Measurements from ENCODE around the gene LZTS2.
A peak's percentile ranks its signal among the peaks of the same experiment; 100 is the strongest.

DNA sequence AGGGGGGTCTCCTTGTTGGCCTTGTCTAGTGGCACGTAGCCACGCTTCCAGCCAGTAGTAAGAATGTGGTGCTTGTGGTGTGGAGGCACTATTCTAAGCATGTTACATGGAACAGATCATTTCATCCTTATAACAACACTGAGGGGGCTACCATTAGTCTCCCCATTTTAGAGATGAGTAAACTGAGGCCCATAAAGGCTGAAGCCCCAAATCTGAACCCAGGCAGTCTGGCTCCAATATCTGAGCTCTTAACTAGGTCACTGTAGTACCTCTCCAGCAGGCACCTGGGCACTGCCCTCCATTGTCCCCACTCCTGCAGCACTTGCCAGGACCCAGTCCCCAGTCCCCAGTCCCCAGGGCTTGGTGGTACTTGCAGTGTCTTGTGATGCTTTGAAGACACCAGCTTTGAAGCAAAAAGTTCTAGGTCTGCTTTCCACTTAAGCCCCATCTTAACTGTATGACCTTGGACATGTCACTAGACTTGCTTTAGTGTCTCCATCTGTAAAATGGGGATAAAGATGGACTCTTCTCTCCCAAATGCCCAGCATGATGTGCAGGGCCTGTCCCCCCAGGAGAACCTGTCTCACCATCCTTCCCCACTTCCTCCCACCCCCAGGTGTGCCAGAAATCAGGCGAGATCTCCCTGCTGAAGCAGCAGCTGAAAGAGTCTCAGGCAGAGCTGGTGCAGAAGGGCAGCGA lies 6.4 kb downstream of the LZTS2 start:
- TF ChIP-seq POLR2AphosphoS2 (conservative IDR thresholded peaks at IDR 0.05; ENCODE audit: low read length) (no peak), POLR2A (IDR thresholded peaks at IDR 0.05; ENCODE audit: low read length) (no peak), CBX8 (IDR thresholded peaks at IDR 0.05) (no peak), SMC3 (IDR thresholded peaks at IDR 0.05) (no peak), CHD2 (IDR thresholded peaks at IDR 0.05; ENCODE audit: low read length, partially characterized antibody) (no peak), HDAC2 (IDR thresholded peaks at IDR 0.05) (no peak), RNF2 (IDR thresholded peaks at IDR 0.05; ENCODE audit: borderline replicate concordance, low read depth) (no peak), HOXA7 (CRISPR knock-in tag; IDR thresholded peaks at IDR 0.05) (no peak), JUN (IDR thresholded peaks at IDR 0.05) (no peak)
- TF ChIP-seq, protein P1, sequence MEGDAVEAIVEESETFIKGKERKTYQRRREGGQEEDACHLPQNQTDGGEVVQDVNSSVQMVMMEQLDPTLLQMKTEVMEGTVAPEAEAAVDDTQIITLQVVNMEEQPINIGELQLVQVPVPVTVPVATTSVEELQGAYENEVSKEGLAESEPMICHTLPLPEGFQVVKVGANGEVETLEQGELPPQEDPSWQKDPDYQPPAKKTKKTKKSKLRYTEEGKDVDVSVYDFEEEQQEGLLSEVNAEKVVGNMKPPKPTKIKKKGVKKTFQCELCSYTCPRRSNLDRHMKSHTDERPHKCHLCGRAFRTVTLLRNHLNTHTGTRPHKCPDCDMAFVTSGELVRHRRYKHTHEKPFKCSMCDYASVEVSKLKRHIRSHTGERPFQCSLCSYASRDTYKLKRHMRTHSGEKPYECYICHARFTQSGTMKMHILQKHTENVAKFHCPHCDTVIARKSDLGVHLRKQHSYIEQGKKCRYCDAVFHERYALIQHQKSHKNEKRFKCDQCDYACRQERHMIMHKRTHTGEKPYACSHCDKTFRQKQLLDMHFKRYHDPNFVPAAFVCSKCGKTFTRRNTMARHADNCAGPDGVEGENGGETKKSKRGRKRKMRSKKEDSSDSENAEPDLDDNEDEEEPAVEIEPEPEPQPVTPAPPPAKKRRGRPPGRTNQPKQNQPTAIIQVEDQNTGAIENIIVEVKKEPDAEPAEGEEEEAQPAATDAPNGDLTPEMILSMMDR (IDR thresholded peaks at IDR 0.05): no peak
- TF ChIP-seq, protein P2, sequence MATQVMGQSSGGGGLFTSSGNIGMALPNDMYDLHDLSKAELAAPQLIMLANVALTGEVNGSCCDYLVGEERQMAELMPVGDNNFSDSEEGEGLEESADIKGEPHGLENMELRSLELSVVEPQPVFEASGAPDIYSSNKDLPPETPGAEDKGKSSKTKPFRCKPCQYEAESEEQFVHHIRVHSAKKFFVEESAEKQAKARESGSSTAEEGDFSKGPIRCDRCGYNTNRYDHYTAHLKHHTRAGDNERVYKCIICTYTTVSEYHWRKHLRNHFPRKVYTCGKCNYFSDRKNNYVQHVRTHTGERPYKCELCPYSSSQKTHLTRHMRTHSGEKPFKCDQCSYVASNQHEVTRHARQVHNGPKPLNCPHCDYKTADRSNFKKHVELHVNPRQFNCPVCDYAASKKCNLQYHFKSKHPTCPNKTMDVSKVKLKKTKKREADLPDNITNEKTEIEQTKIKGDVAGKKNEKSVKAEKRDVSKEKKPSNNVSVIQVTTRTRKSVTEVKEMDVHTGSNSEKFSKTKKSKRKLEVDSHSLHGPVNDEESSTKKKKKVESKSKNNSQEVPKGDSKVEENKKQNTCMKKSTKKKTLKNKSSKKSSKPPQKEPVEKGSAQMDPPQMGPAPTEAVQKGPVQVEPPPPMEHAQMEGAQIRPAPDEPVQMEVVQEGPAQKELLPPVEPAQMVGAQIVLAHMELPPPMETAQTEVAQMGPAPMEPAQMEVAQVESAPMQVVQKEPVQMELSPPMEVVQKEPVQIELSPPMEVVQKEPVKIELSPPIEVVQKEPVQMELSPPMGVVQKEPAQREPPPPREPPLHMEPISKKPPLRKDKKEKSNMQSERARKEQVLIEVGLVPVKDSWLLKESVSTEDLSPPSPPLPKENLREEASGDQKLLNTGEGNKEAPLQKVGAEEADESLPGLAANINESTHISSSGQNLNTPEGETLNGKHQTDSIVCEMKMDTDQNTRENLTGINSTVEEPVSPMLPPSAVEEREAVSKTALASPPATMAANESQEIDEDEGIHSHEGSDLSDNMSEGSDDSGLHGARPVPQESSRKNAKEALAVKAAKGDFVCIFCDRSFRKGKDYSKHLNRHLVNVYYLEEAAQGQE (IDR thresholded peaks at IDR 0.05): peak; percentile 37; the same call in 1 of the 2 replicates
- TF ChIP-seq, protein P3, sequence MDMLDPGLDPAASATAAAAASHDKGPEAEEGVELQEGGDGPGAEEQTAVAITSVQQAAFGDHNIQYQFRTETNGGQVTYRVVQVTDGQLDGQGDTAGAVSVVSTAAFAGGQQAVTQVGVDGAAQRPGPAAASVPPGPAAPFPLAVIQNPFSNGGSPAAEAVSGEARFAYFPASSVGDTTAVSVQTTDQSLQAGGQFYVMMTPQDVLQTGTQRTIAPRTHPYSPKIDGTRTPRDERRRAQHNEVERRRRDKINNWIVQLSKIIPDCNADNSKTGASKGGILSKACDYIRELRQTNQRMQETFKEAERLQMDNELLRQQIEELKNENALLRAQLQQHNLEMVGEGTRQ (IDR thresholded peaks at IDR 0.05): no peak

Measured in A549 (cell line).